Suprapubic skin (tissue), 4 donors: Measurements from ENCODE around the gene LRP1B. TPM values are rescaled to one million over a fixed set of nuclear protein-coding genes. Genes with fewer than 3 reads are reported as not detected.

ENCODE experiments used
- DNase-seq, 2 donors: peaks; one replicate each; pipeline ENCODE4 v3.0.0-alpha.2; 2019; ENCODE audit warnings: low spot score in 2 of 2
- H3K27ac ChIP-seq: fragments of 200-600 bp; sonication (generic); one replicate; pipeline ENCODE4 v1.5.1; 2019
- H3K27me3 ChIP-seq: fragments of 200-600 bp; sonication (generic); one replicate; pipeline ENCODE4 v1.5.1; 2019
- H3K36me3 ChIP-seq: fragments of 200-600 bp; sonication (generic); one replicate; pipeline ENCODE4 v1.5.1; 2019
- H3K4me1 ChIP-seq: fragments of 200-600 bp; sonication (generic); one replicate; pipeline ENCODE4 v1.5.1; 2019
- H3K4me3 ChIP-seq: fragments of 200-600 bp; sonication (generic); one replicate; pipeline ENCODE4 v1.5.1; 2019; ENCODE audit warnings: mild to moderate bottlenecking
- H3K9me3 ChIP-seq: fragments of 200-600 bp; sonication (generic); one replicate; pipeline ENCODE4 v1.5.1; 2019
- EP300 ChIP-seq: sonication (generic); formaldehyde crosslinking; IDR thresholded peaks from one replicate; pipeline ENCODE4 v1.6.1; 2017; ENCODE audit warnings: antibody characterized with exemption
- POLR2A ChIP-seq, 2 donors: fragments of 450-650 bp; IDR thresholded peaks; one replicate each; pipeline ENCODE4 v1.6.1; 2017; ENCODE audit warnings: antibody characterized with exemption in 2 of 2, mild to moderate bottlenecking in 2 of 2, moderate library complexity in 2 of 2
- POLR2AphosphoS5 ChIP-seq, 3 donors: sonication (generic); formaldehyde crosslinking; IDR thresholded peaks; one replicate each; pipeline ENCODE4 v1.6.1; 2017; ENCODE audit warnings: antibody characterized with exemption in 3 of 3
- WGBS: methylation state at CpG from one replicate; pipeline ENCODE4 v1.1.5; 2018; 5-methylcytosine and 5-hydroxymethylcytosine counted together
- total RNA-seq, 4 donors: library from RNA; depleted of rRNA; stranded (reverse); fragments of >200 nt; gene quantifications; one replicate each; pipeline ENCODE4 v1.1.0, GENCODE V29; 2016
- TF ChIP-seq, protein P1 (sequence below), 2 donors: fragments of 200-600 bp in 1 of 2; fragments of 450-650 bp in 1 of 2; sonication (generic) in 1 of 2; IDR thresholded peaks; one replicate each; pipeline ENCODE4 v1.5.1; 2016 to 2019; ENCODE audit warnings: antibody characterized with exemption in 2 of 2, mild to moderate bottlenecking in 1 of 2, moderate library complexity in 1 of 2

The LRP1B gene
- total RNA-seq, 4 donors from 2014 or later = 0.11 to 2.7 (median 1.3) TPM

- H3K27ac ChIP-seq = no peak overlapping the region
- no peak for DNase-seq
- no peak overlapping the region for H3K4me3 ChIP-seq
- H3K36me3 ChIP-seq = no peaks in the 10 kb centered on the region
- no peak for TF ChIP-seq POLR2AphosphoS5 (IDR thresholded peaks at IDR 0.05)
- no peak for TF ChIP-seq EP300
- TF ChIP-seq POLR2A (IDR thresholded peaks at IDR 0.05) = no peak
- TF ChIP-seq, protein P1, sequence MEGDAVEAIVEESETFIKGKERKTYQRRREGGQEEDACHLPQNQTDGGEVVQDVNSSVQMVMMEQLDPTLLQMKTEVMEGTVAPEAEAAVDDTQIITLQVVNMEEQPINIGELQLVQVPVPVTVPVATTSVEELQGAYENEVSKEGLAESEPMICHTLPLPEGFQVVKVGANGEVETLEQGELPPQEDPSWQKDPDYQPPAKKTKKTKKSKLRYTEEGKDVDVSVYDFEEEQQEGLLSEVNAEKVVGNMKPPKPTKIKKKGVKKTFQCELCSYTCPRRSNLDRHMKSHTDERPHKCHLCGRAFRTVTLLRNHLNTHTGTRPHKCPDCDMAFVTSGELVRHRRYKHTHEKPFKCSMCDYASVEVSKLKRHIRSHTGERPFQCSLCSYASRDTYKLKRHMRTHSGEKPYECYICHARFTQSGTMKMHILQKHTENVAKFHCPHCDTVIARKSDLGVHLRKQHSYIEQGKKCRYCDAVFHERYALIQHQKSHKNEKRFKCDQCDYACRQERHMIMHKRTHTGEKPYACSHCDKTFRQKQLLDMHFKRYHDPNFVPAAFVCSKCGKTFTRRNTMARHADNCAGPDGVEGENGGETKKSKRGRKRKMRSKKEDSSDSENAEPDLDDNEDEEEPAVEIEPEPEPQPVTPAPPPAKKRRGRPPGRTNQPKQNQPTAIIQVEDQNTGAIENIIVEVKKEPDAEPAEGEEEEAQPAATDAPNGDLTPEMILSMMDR (IDR thresholded peaks at IDR 0.05) = no peak
- no peaks in the 10 kb centered on the region for H3K27me3 ChIP-seq
- H3K9me3 ChIP-seq = peaks cover 2% of the 10 kb centered on the region
- no peaks in the 10 kb centered on the region for H3K4me1 ChIP-seq
These were observed 478.5 kb downstream of the LRP1B start for GRCh38 chr2:141652308-141652707.

GRCh38 chr2:141647353-141647752 is 483.5 kb downstream of the LRP1B start:
- TF ChIP-seq POLR2A (IDR thresholded peaks at IDR 0.05) (no peak), POLR2AphosphoS5 (IDR thresholded peaks at IDR 0.05) (no peak), EP300 (no peak)
- TF ChIP-seq, protein P1 (IDR thresholded peaks at IDR 0.05) = no peak

GRCh38 chr2:141641462-141641861 is 489.4 kb downstream of the LRP1B start:
- no peaks in the 10 kb centered on the region for H3K27me3 ChIP-seq
- TF ChIP-seq POLR2A (IDR thresholded peaks at IDR 0.05) (no peak), EP300 (no peak), POLR2AphosphoS5 (IDR thresholded peaks at IDR 0.05) (no peak)
- TF ChIP-seq, protein P1 (IDR thresholded peaks at IDR 0.05) = no peak
- H3K27ac ChIP-seq = no peak overlapping the region
- no peak overlapping the region for H3K4me3 ChIP-seq
- no peak for DNase-seq
- H3K36me3 ChIP-seq = no peaks in the 10 kb centered on the region
- H3K4me1 ChIP-seq = no peaks in the 10 kb centered on the region
- H3K9me3 ChIP-seq = no peaks in the 10 kb centered on the region

More at GRCh38 chr2:141647353-141647752, 483.5 kb downstream of the LRP1B start:
- Histone ChIP-seq H3K36me3 (no peaks in the 10 kb centered on the region), H3K4me1 (no peaks in the 10 kb centered on the region), H3K4me3 (no peak overlapping the region), H3K27me3 (no peaks in the 10 kb centered on the region), H3K9me3 (peaks cover 2% of the 10 kb centered on the region), H3K27ac (no peak overlapping the region)
- no peak for DNase-seq
- 79% methylated on average over 3 of the region's 3 CpGs for WGBS

DNA sequence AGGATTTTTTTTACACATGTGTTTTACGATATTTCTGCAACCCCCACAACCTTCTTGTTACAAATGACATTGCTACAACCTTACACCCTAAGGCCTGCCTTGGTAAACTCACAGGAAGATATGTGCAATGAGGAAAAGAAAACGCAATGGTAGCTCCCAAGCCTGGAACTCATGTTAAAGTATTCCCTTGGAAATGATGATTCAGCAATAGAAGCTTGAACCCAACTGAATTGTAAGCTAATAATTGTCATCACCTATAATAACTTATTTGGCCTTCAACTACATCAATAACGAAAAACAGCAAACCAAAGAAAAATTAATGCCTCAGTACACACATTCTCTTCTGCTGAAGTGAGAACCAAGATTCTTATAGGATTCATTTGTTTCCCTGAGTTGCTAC is 491.0 kb downstream of the LRP1B start:
- Histone ChIP-seq H3K9me3 (no peaks in the 10 kb centered on the region), H3K36me3 (no peaks in the 10 kb centered on the region), H3K4me3 (no peak overlapping the region), H3K27me3 (no peaks in the 10 kb centered on the region), H3K4me1 (no peaks in the 10 kb centered on the region), H3K27ac (no peak overlapping the region)
- WGBS = 85% methylated on average over 3 of the region's 3 CpGs
- TF ChIP-seq EP300 (no peak), POLR2A (IDR thresholded peaks at IDR 0.05) (no peak), POLR2AphosphoS5 (IDR thresholded peaks at IDR 0.05) (no peak)
- TF ChIP-seq, protein P1 (IDR thresholded peaks at IDR 0.05) = no peak
- DNase-seq = no peak

- Histone ChIP-seq H3K36me3 (no peaks in the 10 kb centered on the region), H3K4me1 (no peaks in the 10 kb centered on the region), H3K4me3 (no peak overlapping the region), H3K27me3 (no peaks in the 10 kb centered on the region), H3K9me3 (no peaks in the 10 kb centered on the region), H3K27ac (no peak overlapping the region)
- no peak for DNase-seq
- no peak for TF ChIP-seq POLR2A (IDR thresholded peaks at IDR 0.05)
- no peak for TF ChIP-seq EP300
- TF ChIP-seq POLR2AphosphoS5 (IDR thresholded peaks at IDR 0.05) = no peak
- TF ChIP-seq, protein P1 (IDR thresholded peaks at IDR 0.05) = no peak
These were observed 497.7 kb downstream of the LRP1B start for GRCh38 chr2:141633132-141633531.
